GM10266 (cell line): Measurements from ENCODE around the gene PRR36.
"Not testable (repeated sequence)": the region's sequence is repeated elsewhere in the genome, so short reads cannot be mapped to it uniquely, and the experiment has no call there.

ENCODE experiments used
- DNase-seq: peaks from one replicate; pipeline ENCODE4 v3.0.0; 2012; ENCODE audit errors: extremely low spot score
- TF ChIP-seq, protein P1 (sequence below): IDR thresholded peaks from 2 replicates; pipeline ENCODE4 v1.5.1; 2012; ENCODE audit warnings: mild to moderate bottlenecking, low read depth; ENCODE audit not compliant: control insufficient read depth, insufficient read depth; ENCODE audit errors: missing control alignments

PRR36 gene

GRCh38 chr19:7894612-7895309 lies 20.6 kb upstream of the PRR36 start:
- no peak for DNase-seq
- TF ChIP-seq, protein P1, sequence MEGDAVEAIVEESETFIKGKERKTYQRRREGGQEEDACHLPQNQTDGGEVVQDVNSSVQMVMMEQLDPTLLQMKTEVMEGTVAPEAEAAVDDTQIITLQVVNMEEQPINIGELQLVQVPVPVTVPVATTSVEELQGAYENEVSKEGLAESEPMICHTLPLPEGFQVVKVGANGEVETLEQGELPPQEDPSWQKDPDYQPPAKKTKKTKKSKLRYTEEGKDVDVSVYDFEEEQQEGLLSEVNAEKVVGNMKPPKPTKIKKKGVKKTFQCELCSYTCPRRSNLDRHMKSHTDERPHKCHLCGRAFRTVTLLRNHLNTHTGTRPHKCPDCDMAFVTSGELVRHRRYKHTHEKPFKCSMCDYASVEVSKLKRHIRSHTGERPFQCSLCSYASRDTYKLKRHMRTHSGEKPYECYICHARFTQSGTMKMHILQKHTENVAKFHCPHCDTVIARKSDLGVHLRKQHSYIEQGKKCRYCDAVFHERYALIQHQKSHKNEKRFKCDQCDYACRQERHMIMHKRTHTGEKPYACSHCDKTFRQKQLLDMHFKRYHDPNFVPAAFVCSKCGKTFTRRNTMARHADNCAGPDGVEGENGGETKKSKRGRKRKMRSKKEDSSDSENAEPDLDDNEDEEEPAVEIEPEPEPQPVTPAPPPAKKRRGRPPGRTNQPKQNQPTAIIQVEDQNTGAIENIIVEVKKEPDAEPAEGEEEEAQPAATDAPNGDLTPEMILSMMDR, result no peak

DNA sequence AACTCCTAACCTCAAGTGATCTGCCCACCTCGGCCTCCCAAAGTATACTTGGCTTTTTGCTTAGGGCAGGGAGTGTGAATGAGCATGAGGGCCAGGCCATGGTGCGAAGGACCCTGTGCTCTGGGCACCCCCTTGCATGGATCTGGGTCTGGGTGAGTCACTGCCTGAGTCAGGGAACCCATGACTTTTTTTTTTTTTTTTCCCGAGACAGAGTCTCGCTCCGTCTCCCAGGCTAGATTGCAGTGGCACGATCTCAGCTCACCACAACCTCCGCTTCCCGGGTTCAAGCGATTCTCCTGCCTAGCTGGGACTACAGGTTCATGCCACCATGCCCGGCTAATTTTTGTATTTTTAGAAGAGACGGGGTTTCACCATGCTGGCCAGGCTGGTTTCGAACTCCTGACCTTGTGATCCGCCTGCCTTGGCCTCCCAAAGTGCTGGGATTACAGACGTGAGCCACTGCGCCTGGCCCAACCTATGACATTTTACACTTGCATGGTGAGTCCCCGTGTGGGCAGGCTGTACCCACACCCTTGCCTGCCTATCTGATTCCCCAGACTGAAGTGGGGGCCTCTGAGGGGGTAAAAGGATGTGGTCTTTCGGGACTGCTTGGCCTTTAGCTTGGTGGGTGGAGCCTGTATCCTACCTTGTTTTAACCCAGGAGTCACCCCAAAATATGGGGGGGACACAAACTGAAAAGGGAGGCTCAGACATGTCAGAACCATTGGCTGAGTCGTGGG lies 19.3 kb upstream of the PRR36 start:
- not testable (repeated sequence) for DNase-seq

- no peak for DNase-seq
- TF ChIP-seq, protein P1, result no peak
Measured at GRCh38 chr19:7888826-7889217, 14.6 kb upstream of the PRR36 start.

DNA sequence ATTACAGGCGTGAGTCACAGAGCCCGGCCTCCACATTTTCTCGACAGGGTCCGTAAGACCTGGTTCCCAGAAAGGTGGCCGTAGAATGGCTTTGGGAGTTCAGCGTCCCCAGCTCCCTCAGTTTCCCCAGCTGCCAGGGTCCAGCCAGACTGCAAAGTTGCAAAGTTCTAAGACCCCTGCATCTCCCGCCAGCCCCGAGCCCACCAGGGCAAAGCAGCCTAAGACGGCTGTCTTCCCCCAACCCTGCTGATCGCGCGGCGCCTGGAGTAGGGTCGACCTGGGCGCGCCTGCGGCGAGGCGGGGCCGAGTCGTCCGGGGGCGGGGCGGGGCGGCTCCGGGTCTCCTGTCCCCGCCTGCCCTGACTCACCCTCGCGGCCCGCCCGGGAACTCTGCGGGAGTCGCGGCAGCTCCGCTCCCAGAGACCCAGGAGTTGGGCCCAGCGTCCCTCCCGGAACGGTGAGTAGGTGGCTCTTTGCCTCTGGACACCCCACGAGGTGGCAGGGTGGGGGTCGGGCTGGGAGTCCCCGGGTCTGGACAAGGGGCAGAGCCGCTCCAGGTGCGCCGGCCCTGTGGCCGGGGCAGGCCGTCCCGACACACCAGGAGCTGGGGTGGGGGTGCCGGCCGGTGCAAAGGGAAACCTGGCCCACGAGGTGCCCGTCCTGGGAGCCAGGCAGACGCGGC lies 14.1 kb upstream of the PRR36 start, which contains the start of gene LRRC8E:
LRRC8E (plus strand) TSS at position 366 of the 681 bp plus-strand sequence. CDS start 7,094 bp downstream, outside the sequence.
- peak; percentile 32 for DNase-seq
- TF ChIP-seq, protein P1, result no peak

- TF ChIP-seq, protein P1, result no peak
- no peak for DNase-seq
Measured at GRCh38 chr19:7887408-7888144, 13.4 kb upstream of the PRR36 start.

DNA sequence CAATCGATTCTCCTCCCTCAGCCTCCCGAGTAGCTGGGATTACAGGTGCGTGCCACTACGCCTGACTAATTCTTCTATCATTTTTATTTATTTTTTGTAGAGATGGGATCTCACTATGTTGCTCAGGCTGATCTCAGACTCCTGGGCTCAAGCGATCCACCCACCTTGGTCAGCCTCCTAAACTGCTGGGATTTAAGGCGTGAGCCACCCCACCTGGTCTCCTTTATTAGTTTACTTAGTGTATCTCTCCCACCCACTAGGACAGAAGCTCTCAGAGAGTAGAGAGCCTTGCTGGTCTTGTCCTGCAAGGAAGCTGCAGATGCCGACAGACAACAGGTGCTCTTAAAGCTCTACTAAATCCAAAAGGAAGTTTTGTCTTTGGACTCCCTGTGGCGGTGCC lies 11.6 kb upstream of the PRR36 start:
- TF ChIP-seq, protein P1, result no peak
- no peak for DNase-seq
